ENCODE results near the gene SHISA9.

- TF ChIP-seq, protein P1, sequence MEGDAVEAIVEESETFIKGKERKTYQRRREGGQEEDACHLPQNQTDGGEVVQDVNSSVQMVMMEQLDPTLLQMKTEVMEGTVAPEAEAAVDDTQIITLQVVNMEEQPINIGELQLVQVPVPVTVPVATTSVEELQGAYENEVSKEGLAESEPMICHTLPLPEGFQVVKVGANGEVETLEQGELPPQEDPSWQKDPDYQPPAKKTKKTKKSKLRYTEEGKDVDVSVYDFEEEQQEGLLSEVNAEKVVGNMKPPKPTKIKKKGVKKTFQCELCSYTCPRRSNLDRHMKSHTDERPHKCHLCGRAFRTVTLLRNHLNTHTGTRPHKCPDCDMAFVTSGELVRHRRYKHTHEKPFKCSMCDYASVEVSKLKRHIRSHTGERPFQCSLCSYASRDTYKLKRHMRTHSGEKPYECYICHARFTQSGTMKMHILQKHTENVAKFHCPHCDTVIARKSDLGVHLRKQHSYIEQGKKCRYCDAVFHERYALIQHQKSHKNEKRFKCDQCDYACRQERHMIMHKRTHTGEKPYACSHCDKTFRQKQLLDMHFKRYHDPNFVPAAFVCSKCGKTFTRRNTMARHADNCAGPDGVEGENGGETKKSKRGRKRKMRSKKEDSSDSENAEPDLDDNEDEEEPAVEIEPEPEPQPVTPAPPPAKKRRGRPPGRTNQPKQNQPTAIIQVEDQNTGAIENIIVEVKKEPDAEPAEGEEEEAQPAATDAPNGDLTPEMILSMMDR (IDR thresholded peaks at IDR 0.05 in 2 of 3, conservative IDR thresholded peaks at IDR 0.05 in 1 of 3; ENCODE audit: borderline replicate concordance in 1 of 3, insufficient read depth in 1 of 3, low read depth in 2 of 3, low read length in 2 of 3), result no peak
- TF ChIP-seq POLR2A (IDR thresholded peaks at IDR 0.05; ENCODE audit: borderline replicate concordance, extremely low read depth, insufficient read depth, insufficient read length) (no peak), CEBPB (IDR thresholded peaks at IDR 0.05; ENCODE audit: low read depth) (no peak), EZH2 (IDR thresholded peaks at IDR 0.05) (no peak), RAD21 (IDR thresholded peaks at IDR 0.05; ENCODE audit: low read depth) (no peak), SIN3A (IDR thresholded peaks at IDR 0.05; ENCODE audit: low read depth) (no peak), ELF1 (IDR thresholded peaks at IDR 0.05; ENCODE audit: borderline replicate concordance, low read depth) (no peak), POLR2AphosphoS5 (IDR thresholded peaks at IDR 0.05; ENCODE audit: low read depth, low read length) (no peak), EGR1 (IDR thresholded peaks at IDR 0.05; ENCODE audit: low read depth) (no peak)
- TF ChIP-seq, protein P2, sequence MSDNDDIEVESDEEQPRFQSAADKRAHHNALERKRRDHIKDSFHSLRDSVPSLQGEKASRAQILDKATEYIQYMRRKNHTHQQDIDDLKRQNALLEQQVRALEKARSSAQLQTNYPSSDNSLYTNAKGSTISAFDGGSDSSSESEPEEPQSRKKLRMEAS (IDR thresholded peaks at IDR 0.05), result no peak
- TF ChIP-seq, protein P3, sequence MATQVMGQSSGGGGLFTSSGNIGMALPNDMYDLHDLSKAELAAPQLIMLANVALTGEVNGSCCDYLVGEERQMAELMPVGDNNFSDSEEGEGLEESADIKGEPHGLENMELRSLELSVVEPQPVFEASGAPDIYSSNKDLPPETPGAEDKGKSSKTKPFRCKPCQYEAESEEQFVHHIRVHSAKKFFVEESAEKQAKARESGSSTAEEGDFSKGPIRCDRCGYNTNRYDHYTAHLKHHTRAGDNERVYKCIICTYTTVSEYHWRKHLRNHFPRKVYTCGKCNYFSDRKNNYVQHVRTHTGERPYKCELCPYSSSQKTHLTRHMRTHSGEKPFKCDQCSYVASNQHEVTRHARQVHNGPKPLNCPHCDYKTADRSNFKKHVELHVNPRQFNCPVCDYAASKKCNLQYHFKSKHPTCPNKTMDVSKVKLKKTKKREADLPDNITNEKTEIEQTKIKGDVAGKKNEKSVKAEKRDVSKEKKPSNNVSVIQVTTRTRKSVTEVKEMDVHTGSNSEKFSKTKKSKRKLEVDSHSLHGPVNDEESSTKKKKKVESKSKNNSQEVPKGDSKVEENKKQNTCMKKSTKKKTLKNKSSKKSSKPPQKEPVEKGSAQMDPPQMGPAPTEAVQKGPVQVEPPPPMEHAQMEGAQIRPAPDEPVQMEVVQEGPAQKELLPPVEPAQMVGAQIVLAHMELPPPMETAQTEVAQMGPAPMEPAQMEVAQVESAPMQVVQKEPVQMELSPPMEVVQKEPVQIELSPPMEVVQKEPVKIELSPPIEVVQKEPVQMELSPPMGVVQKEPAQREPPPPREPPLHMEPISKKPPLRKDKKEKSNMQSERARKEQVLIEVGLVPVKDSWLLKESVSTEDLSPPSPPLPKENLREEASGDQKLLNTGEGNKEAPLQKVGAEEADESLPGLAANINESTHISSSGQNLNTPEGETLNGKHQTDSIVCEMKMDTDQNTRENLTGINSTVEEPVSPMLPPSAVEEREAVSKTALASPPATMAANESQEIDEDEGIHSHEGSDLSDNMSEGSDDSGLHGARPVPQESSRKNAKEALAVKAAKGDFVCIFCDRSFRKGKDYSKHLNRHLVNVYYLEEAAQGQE (IDR thresholded peaks at IDR 0.05; ENCODE audit: low read depth), result no peak
Observed at GRCh38 chr16:12853972-12854371, 47.4 kb upstream of the SHISA9 start.
